Measurements from ENCODE around the gene ETV3.

DNA sequence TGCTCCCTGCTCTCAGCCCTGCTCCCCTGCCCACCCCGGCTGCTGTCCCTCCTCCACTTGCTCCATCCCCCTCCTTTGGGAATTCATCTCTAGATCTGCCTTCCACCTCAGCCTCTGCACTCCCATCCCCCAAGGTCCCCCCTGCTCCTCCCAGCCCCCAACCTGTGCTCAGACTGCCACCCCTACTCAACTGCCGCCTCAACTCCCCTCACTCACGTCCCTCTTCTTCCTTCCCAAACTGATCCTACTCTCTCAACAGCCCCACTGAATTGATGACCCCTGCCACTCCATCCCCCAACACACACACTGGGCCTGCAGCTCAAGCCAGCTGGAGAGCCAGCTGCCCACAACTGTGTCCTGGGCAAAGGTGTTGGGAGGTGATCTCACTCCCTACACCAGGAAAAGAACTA, 22.8 kb downstream of the ETV3 start:
- TF ChIP-seq POLR2A (IDR thresholded peaks at IDR 0.05), result no peak
- TF ChIP-seq, protein P1, sequence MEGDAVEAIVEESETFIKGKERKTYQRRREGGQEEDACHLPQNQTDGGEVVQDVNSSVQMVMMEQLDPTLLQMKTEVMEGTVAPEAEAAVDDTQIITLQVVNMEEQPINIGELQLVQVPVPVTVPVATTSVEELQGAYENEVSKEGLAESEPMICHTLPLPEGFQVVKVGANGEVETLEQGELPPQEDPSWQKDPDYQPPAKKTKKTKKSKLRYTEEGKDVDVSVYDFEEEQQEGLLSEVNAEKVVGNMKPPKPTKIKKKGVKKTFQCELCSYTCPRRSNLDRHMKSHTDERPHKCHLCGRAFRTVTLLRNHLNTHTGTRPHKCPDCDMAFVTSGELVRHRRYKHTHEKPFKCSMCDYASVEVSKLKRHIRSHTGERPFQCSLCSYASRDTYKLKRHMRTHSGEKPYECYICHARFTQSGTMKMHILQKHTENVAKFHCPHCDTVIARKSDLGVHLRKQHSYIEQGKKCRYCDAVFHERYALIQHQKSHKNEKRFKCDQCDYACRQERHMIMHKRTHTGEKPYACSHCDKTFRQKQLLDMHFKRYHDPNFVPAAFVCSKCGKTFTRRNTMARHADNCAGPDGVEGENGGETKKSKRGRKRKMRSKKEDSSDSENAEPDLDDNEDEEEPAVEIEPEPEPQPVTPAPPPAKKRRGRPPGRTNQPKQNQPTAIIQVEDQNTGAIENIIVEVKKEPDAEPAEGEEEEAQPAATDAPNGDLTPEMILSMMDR (IDR thresholded peaks at IDR 0.05), result no peak
- TF ChIP-seq EP300 (IDR thresholded peaks at IDR 0.05; ENCODE audit: low read depth), result no peak
- no peak for TF ChIP-seq POLR2AphosphoS5 (IDR thresholded peaks at IDR 0.05)
